ENCODE measurements around the gene ZNF70.

The ZNF70 gene

GRCh38 chr22:23782703-23783102, 31.8 kb upstream of the ZNF70 start:
- Mint-ChIP-seq H3K9me3 (no peaks in the 10 kb centered on the region), H3K4me1 (ENCODE audit: low read depth) (peaks cover 16% of the 10 kb centered on the region), H3K27ac (no peak overlapping the region), H3K36me3 (ENCODE audit: low read depth) (no peaks in the 10 kb centered on the region), H3K27me3 (no peaks in the 10 kb centered on the region), H3K4me3 (no peak overlapping the region)

GRCh38 chr22:23782252-23782651, 31.3 kb upstream of the ZNF70 start:
- Mint-ChIP-seq H3K4me3 (no peak overlapping the region), H3K27me3 (no peaks in the 10 kb centered on the region), H3K9me3 (no peaks in the 10 kb centered on the region), H3K27ac (no peak overlapping the region), H3K36me3 (ENCODE audit: low read depth) (no peaks in the 10 kb centered on the region), H3K4me1 (ENCODE audit: low read depth) (peaks cover 14% of the 10 kb centered on the region)

GRCh38 chr22:23781511-23782183, 30.7 kb upstream of the ZNF70 start:
- peaks cover 12% of the 10 kb centered on the region for H3K4me1 Mint-ChIP-seq (ENCODE audit: low read depth)
- H3K4me3 Mint-ChIP-seq, result no peak overlapping the region
- H3K27me3 Mint-ChIP-seq, result no peaks in the 10 kb centered on the region
- H3K36me3 Mint-ChIP-seq (ENCODE audit: low read depth), result no peaks in the 10 kb centered on the region
- no peak overlapping the region for H3K27ac Mint-ChIP-seq
- H3K9me3 Mint-ChIP-seq, result no peaks in the 10 kb centered on the region

DNA sequence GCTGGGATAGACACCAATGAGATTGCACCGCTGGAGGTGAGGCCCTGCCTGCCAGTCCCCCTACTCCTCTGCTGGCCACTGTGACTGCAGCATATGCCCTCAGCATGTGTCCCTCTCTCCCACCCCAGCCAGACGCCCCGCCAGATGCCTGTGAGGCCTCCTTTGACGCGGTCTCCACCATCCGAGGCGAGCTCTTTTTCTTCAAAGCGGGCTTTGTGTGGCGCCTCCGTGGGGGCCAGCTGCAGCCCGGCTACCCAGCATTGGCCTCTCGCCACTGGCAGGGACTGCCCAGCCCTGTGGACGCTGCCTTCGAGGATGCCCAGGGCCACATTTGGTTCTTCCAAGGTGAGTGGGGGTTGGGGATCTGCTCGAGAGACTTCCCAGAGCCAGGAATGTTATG, 30.2 kb upstream of the ZNF70 start:
- Mint-ChIP-seq H3K9me3 (no peaks in the 10 kb centered on the region), H3K27me3 (no peaks in the 10 kb centered on the region), H3K4me3 (no peak overlapping the region), H3K36me3 (ENCODE audit: low read depth) (no peaks in the 10 kb centered on the region), H3K27ac (no peak overlapping the region), H3K4me1 (ENCODE audit: low read depth) (peaks cover 7% of the 10 kb centered on the region)

DNA sequence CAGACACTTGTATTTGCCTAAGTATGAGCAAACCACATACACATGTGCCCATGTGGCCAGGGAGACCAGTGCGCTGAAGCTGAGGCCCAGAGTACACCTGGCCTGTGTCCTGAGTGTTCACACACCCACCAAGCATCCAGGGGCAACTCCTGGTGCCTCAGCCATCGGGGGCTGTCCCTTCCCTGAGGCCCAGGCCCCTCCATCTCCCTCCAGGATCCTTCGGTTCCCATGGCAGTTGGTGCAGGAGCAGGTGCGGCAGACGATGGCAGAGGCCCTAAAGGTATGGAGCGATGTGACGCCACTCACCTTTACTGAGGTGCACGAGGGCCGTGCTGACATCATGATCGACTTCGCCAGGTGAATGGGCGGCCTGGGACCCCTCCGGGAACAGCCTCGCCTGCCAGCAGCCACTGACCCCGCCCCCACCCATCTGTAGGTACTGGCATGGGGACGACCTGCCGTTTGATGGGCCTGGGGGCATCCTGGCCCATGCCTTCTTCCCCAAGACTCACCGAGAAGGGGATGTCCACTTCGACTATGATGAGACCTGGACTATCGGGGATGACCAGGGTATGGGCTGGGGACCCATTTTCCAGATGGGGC, 29.3 kb upstream of the ZNF70 start:
- Mint-ChIP-seq H3K36me3 (ENCODE audit: low read depth) (no peaks in the 10 kb centered on the region), H3K4me3 (no peak overlapping the region)

DNA sequence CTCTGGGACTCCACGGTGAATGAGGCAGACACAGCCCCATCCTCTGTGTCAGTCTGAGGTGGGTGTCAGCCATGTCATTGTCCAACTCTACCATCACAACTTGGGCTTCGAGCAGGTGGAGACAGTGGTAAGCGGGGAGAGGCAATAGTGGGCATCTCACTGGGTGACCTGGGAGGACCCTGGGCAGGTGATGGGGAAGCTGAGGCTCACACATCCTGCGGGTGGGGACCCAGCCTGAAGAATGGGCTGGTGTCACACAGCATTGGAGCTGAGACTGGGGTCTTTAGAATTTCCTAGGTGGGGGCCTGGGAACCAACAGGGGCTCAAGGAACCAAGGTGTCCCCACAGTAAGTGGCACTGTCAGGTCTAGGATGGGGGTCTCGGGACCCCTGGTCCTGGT, 28.8 kb upstream of the ZNF70 start:
- Mint-ChIP-seq H3K27me3 (no peaks in the 10 kb centered on the region), H3K27ac (no peak overlapping the region), H3K4me1 (ENCODE audit: low read depth) (peaks cover 5% of the 10 kb centered on the region), H3K9me3 (no peaks in the 10 kb centered on the region), H3K36me3 (ENCODE audit: low read depth) (no peaks in the 10 kb centered on the region), H3K4me3 (no peak overlapping the region)

More for the DNA sequence above, 29.3 kb upstream of the ZNF70 start:
- no peaks in the 10 kb centered on the region for H3K9me3 Mint-ChIP-seq
- no peak overlapping the region for H3K27ac Mint-ChIP-seq
- no peaks in the 10 kb centered on the region for H3K27me3 Mint-ChIP-seq
- peaks cover 5% of the 10 kb centered on the region for H3K4me1 Mint-ChIP-seq (ENCODE audit: low read depth)

- Mint-ChIP-seq H3K4me3 (no peak overlapping the region), H3K9me3 (no peaks in the 10 kb centered on the region), H3K4me1 (ENCODE audit: low read depth) (peaks cover under 1% of the 10 kb centered on the region), H3K27me3 (no peaks in the 10 kb centered on the region), H3K36me3 (ENCODE audit: low read depth) (no peaks in the 10 kb centered on the region), H3K27ac (no peak overlapping the region)
Measured at GRCh38 chr22:23779083-23779482, 28.2 kb upstream of the ZNF70 start.

- Mint-ChIP-seq H3K4me3 (no peak overlapping the region), H3K4me1 (ENCODE audit: low read depth) (no peaks in the 10 kb centered on the region), H3K36me3 (ENCODE audit: low read depth) (no peaks in the 10 kb centered on the region), H3K9me3 (no peaks in the 10 kb centered on the region), H3K27me3 (no peaks in the 10 kb centered on the region), H3K27ac (no peak overlapping the region)
Measured at GRCh38 chr22:23778577-23778900, 27.6 kb upstream of the ZNF70 start.

GRCh38 chr22:23777776-23778576, 27.1 kb upstream of the ZNF70 start:
- H3K27me3 Mint-ChIP-seq, result no peaks in the 10 kb centered on the region
- H3K4me3 Mint-ChIP-seq, result no peak overlapping the region
- no peaks in the 10 kb centered on the region for H3K4me1 Mint-ChIP-seq (ENCODE audit: low read depth)
- no peak overlapping the region for H3K27ac Mint-ChIP-seq
- H3K9me3 Mint-ChIP-seq, result no peaks in the 10 kb centered on the region
- H3K36me3 Mint-ChIP-seq (ENCODE audit: low read depth), result no peaks in the 10 kb centered on the region

DNA sequence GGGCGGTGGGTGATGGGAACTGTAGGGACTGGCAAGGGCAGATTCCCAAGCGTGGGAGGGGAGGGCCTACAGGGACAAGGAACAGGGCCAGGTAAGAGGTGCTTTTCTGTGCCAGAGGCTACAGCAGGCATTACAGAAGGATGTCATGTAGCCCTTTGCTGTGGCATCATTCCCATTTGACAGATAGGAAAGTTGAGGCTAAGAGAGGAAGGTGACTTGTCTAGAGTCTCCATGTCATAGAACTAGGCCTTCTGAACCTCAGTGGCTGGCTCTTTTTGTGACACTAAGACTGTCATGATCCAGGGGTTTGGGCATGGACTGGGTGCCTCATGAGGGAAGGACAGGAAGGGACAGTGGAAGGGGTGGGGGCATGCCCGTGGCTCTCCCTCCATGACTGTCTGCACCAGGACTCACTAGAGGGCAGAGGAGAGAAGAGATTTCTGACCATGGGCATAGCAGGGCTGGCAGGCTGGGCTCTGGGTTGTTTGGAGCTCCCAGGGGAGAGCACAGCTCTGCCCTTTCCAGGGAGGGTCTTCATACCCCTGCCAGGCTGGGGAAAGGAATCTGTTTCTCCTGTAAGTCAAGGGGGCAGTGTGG, 25.0 kb upstream of the ZNF70 start:
- Mint-ChIP-seq H3K27me3 (no peaks in the 10 kb centered on the region), H3K36me3 (ENCODE audit: low read depth) (no peaks in the 10 kb centered on the region), H3K4me1 (ENCODE audit: low read depth) (peaks cover 12% of the 10 kb centered on the region), H3K4me3 (no peak overlapping the region), H3K27ac (no peak overlapping the region), H3K9me3 (no peaks in the 10 kb centered on the region)

DNA sequence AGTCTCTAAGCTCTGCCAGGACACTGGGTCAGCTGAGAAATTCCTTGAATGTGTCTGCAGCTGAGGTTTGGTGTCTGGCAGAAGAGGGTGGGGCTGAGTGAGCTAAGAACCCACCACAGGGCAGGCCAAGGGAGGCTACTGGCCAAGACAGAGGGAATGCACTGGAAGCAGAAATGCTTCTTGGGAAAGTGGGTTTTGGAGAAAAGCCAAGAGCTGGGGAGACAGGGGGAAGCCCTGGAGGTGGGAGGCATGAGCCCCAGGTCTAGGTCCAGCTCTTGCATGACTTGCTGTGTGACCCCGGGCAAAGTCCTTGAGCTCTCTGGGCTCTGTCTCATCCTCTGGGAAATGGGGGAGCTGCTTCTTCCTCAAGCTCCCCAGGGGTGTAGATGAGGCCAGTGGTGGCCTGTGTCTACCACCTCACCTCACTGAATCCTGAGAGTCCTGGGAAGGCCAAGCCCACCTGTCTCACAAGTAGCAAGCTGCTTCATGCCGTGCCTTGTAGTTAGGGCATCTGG, 24.1 kb upstream of the ZNF70 start:
- no peaks in the 10 kb centered on the region for H3K9me3 Mint-ChIP-seq
- no peaks in the 10 kb centered on the region for H3K27me3 Mint-ChIP-seq
- no peaks in the 10 kb centered on the region for H3K36me3 Mint-ChIP-seq (ENCODE audit: low read depth)
- H3K4me3 Mint-ChIP-seq, result no peak overlapping the region
- no peak overlapping the region for H3K27ac Mint-ChIP-seq
- peaks cover 14% of the 10 kb centered on the region for H3K4me1 Mint-ChIP-seq (ENCODE audit: low read depth)

- Mint-ChIP-seq H3K4me3 (no peak overlapping the region), H3K4me1 (ENCODE audit: low read depth) (peaks cover 18% of the 10 kb centered on the region), H3K36me3 (ENCODE audit: low read depth) (no peaks in the 10 kb centered on the region), H3K27me3 (no peaks in the 10 kb centered on the region), H3K9me3 (no peaks in the 10 kb centered on the region), H3K27ac (no peak overlapping the region)
Measured at GRCh38 chr22:23774114-23774921, 23.4 kb upstream of the ZNF70 start.

DNA sequence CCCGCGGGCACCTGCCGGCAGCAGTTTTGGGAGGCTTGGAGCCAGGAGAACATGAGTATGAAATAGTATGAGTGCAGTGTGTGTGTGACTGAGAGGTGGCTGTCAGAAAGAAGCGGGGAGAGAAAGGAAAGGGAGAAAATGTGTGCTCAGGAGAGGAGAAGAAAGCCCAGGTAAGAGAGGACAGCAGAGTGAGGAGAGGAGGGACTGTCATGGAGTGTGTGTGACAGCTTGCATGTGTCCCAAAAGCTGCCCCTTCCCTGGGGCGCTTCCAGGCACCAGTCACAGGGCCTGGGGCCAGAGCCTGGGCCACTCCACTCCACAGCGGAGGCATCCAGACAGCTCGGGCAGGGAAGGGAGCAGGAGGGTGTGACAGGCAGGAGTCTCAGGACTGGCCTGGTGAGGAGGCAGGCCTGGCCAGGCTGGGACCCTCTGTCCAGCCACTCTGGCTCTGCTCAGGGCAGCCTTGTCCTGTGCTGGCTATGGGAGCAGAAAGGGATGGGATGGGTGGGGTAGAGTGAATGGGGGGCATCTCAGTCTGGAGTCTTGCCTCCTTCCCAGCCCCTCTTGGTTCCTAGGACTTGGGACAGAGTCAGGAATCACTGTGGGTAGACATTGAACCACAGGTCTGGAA, 22.7 kb upstream of the ZNF70 start:
- H3K27ac Mint-ChIP-seq, result no peak overlapping the region
- H3K9me3 Mint-ChIP-seq, result no peaks in the 10 kb centered on the region
- H3K4me1 Mint-ChIP-seq (ENCODE audit: low read depth), result peaks cover 23% of the 10 kb centered on the region
- no peaks in the 10 kb centered on the region for H3K27me3 Mint-ChIP-seq
- H3K4me3 Mint-ChIP-seq, result peak overlapping the region; percentile 50
- H3K36me3 Mint-ChIP-seq (ENCODE audit: low read depth), result no peaks in the 10 kb centered on the region
